ENCODE data around the gene MSRB3.
A peak's percentile ranks its signal among the peaks of the same experiment; 100 is the strongest.

The MSRB3 gene

DNA sequence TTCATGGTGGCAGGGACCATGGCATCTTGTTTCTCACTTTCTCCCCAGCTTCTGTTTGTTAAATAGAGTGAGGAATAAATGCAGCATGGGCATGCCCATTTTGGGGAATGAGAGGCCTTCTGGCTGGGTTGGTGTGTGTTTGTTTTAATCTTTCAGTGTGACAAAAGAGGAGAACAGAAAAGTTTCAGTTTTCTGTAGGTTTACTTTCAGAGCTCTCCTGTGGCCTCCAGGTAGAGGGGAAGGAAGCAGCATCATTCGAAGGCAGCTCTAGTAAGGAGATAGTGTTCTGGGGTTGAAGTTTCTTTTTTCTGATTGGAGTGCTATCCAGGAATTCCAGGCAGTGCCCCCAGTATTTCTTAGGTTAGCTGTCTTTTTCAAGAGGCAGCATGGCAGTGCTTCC lies 15.3 kb downstream of the MSRB3 start:
- Histone ChIP-seq H3K9ac (ENCODE audit: low read depth, low read length) (no peak overlapping the region), H3K4me3 (ENCODE audit: low read length) (no peak overlapping the region), H3K9me3 (replicated peaks; ENCODE audit: low read length) (no peaks in the 10 kb centered on the region), H3K4me2 (ENCODE audit: low read length) (no peak overlapping the region), H3K27me3 (ENCODE audit: control insufficient read depth, insufficient read depth, low read length) (no peaks in the 10 kb centered on the region), H3K36me3 (ENCODE audit: insufficient read depth, low read length) (no peaks in the 10 kb centered on the region), H3K4me1 (ENCODE audit: control insufficient read depth, insufficient read depth, low read length) (no peaks in the 10 kb centered on the region)

- no peak overlapping the region for H3K9ac ChIP-seq (ENCODE audit: low read depth, low read length)
- H3K4me2 ChIP-seq (ENCODE audit: low read length) = no peak overlapping the region
- no peaks in the 10 kb centered on the region for H3K4me1 ChIP-seq (ENCODE audit: control insufficient read depth, insufficient read depth, low read length)
- H3K9me3 ChIP-seq (replicated peaks; ENCODE audit: low read length) = no peaks in the 10 kb centered on the region
- H3K36me3 ChIP-seq (ENCODE audit: insufficient read depth, low read length) = no peaks in the 10 kb centered on the region
- no peaks in the 10 kb centered on the region for H3K27me3 ChIP-seq (ENCODE audit: control insufficient read depth, insufficient read depth, low read length)
- no peak overlapping the region for H3K4me3 ChIP-seq (ENCODE audit: low read length)
Measured at GRCh38 chr12:65294641-65295262, 16.3 kb downstream of the MSRB3 start.

GRCh38 chr12:65296508-65297265 lies 18.2 kb downstream of the MSRB3 start:
- Histone ChIP-seq H3K9me3 (replicated peaks; ENCODE audit: low read length) (no peaks in the 10 kb centered on the region), H3K9ac (ENCODE audit: low read depth, low read length) (no peak overlapping the region), H3K4me3 (ENCODE audit: low read length) (no peak overlapping the region)

GRCh38 chr12:65300097-65300496 lies 21.6 kb downstream of the MSRB3 start:
- H3K4me1 ChIP-seq (ENCODE audit: control insufficient read depth, insufficient read depth, low read length) = peaks cover under 1% of the 10 kb centered on the region
- H3K36me3 ChIP-seq (ENCODE audit: insufficient read depth, low read length) = no peaks in the 10 kb centered on the region
- H3K9me3 ChIP-seq (replicated peaks; ENCODE audit: low read length) = no peaks in the 10 kb centered on the region
- no peak overlapping the region for H3K9ac ChIP-seq (ENCODE audit: low read depth, low read length)
- H3K4me3 ChIP-seq (ENCODE audit: low read length) = no peak overlapping the region
- no peak overlapping the region for H3K4me2 ChIP-seq (ENCODE audit: low read length)
- no peaks in the 10 kb centered on the region for H3K27me3 ChIP-seq (ENCODE audit: control insufficient read depth, insufficient read depth, low read length)

More at GRCh38 chr12:65296508-65297265, 18.2 kb downstream of the MSRB3 start:
- Histone ChIP-seq H3K36me3 (ENCODE audit: insufficient read depth, low read length) (no peaks in the 10 kb centered on the region), H3K4me2 (ENCODE audit: low read length) (no peak overlapping the region), H3K27me3 (ENCODE audit: control insufficient read depth, insufficient read depth, low read length) (no peaks in the 10 kb centered on the region), H3K4me1 (ENCODE audit: control insufficient read depth, insufficient read depth, low read length) (no peaks in the 10 kb centered on the region)

- no peaks in the 10 kb centered on the region for H3K27me3 ChIP-seq (ENCODE audit: control insufficient read depth, insufficient read depth, low read length)
- no peaks in the 10 kb centered on the region for H3K36me3 ChIP-seq (ENCODE audit: insufficient read depth, low read length)
- no peak overlapping the region for H3K9ac ChIP-seq (ENCODE audit: low read depth, low read length)
- H3K4me2 ChIP-seq (ENCODE audit: low read length) = no peak overlapping the region
- H3K9me3 ChIP-seq (replicated peaks; ENCODE audit: low read length) = no peaks in the 10 kb centered on the region
- H3K4me1 ChIP-seq (ENCODE audit: control insufficient read depth, insufficient read depth, low read length) = peaks cover 6% of the 10 kb centered on the region
- no peak overlapping the region for H3K4me3 ChIP-seq (ENCODE audit: low read length)
Measured at GRCh38 chr12:65300679-65301349, 22.3 kb downstream of the MSRB3 start.

- Histone ChIP-seq H3K4me3 (ENCODE audit: low read length) (no peak overlapping the region), H3K4me1 (ENCODE audit: control insufficient read depth, insufficient read depth, low read length) (peaks cover 25% of the 10 kb centered on the region), H3K9ac (ENCODE audit: low read depth, low read length) (no peak overlapping the region), H3K9me3 (replicated peaks; ENCODE audit: low read length) (no peaks in the 10 kb centered on the region), H3K36me3 (ENCODE audit: insufficient read depth, low read length) (no peaks in the 10 kb centered on the region), H3K27me3 (ENCODE audit: control insufficient read depth, insufficient read depth, low read length) (no peaks in the 10 kb centered on the region), H3K4me2 (ENCODE audit: low read length) (no peak overlapping the region)
Measured at GRCh38 chr12:65302891-65303290, 24.4 kb downstream of the MSRB3 start.

- no peaks in the 10 kb centered on the region for H3K27me3 ChIP-seq (ENCODE audit: control insufficient read depth, insufficient read depth, low read length)
- H3K4me1 ChIP-seq (ENCODE audit: control insufficient read depth, insufficient read depth, low read length) = peaks cover 36% of the 10 kb centered on the region
- H3K36me3 ChIP-seq (ENCODE audit: insufficient read depth, low read length) = peaks cover 8% of the 10 kb centered on the region
- H3K9me3 ChIP-seq (replicated peaks; ENCODE audit: low read length) = no peaks in the 10 kb centered on the region
- H3K9ac ChIP-seq (ENCODE audit: low read depth, low read length) = no peak overlapping the region
- H3K4me2 ChIP-seq (ENCODE audit: low read length) = no peak overlapping the region
- H3K4me3 ChIP-seq (ENCODE audit: low read length) = no peak overlapping the region
Measured at GRCh38 chr12:65305346-65305950, 27.0 kb downstream of the MSRB3 start.

DNA sequence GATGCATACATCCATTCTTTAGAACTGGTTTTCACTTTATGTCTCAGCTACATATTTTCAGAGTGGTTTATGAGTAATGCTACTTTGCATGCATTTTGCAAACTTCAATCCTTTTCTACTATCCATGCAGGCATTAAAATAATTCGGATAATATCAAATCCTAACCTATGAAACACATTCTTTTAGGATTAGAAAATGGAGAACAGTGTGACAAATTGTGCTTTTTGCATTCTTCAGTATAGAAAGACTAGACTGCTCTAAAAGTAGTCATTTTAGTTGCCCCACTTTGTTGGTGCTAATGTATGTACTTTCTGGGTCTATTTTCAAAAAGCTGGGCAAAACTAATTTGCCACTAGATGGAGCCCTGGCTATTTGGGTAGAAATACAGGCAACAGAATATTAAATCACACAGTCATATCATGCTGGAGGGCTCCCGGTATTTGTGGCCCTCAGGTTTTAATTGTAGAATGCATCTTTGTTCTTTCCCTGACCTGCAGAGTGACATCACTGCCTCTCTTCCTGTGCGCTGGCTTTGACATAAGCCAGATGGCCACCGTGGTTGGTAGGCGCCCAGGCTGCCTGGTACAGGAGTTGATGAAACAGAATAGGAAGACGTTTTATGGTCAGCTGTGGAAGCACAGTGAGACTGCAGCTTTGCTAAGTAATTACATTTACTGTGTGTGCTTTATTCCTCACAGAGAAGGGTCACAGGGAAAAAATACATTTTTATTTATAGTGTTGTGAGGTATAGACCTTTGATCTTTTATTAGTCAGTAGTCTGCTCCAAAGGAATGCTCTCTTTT lies 28.1 kb downstream of the MSRB3 start:
- Histone ChIP-seq H3K4me2 (ENCODE audit: low read length) (peak overlapping the region; percentile 50), H3K27me3 (ENCODE audit: control insufficient read depth, insufficient read depth, low read length) (no peaks in the 10 kb centered on the region), H3K9ac (ENCODE audit: low read depth, low read length) (peak overlapping the region; percentile 53), H3K9me3 (replicated peaks; ENCODE audit: low read length) (no peaks in the 10 kb centered on the region), H3K4me1 (ENCODE audit: control insufficient read depth, insufficient read depth, low read length) (peaks cover 36% of the 10 kb centered on the region), H3K36me3 (ENCODE audit: insufficient read depth, low read length) (peaks cover 8% of the 10 kb centered on the region), H3K4me3 (ENCODE audit: low read length) (no peak overlapping the region)

- Histone ChIP-seq H3K4me2 (ENCODE audit: low read length) (peak overlapping the region; percentile 50), H3K9me3 (replicated peaks; ENCODE audit: low read length) (no peaks in the 10 kb centered on the region), H3K9ac (ENCODE audit: low read depth, low read length) (peak overlapping the region; percentile 53), H3K27me3 (ENCODE audit: control insufficient read depth, insufficient read depth, low read length) (no peaks in the 10 kb centered on the region), H3K36me3 (ENCODE audit: insufficient read depth, low read length) (peaks cover 8% of the 10 kb centered on the region), H3K4me3 (ENCODE audit: low read length) (no peak overlapping the region), H3K4me1 (ENCODE audit: control insufficient read depth, insufficient read depth, low read length) (peaks cover 36% of the 10 kb centered on the region)
Measured at GRCh38 chr12:65307169-65307501, 28.7 kb downstream of the MSRB3 start.

DNA sequence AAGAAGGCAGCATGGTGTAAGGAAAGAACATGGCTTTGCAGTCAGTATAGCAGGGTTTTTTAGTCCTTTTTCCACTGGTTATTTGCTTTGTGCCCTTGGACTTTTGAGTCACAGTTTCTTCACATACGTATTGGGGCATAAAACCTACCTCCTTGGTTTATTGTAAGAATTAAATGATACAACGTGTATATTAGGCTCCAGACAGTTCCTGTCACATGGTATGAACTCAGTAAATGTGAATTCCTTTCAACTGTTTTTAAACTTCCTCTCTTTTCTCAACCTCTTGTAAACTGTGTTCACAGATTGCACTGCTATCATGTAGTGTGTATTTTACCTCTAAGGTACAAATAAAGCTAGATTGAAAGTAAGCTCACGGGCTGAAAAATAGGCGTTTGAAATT lies 29.5 kb downstream of the MSRB3 start:
- Histone ChIP-seq H3K4me3 (ENCODE audit: low read length) (no peak overlapping the region), H3K4me1 (ENCODE audit: control insufficient read depth, insufficient read depth, low read length) (peaks cover 36% of the 10 kb centered on the region), H3K9me3 (replicated peaks; ENCODE audit: low read length) (no peaks in the 10 kb centered on the region), H3K36me3 (ENCODE audit: insufficient read depth, low read length) (peaks cover 8% of the 10 kb centered on the region), H3K4me2 (ENCODE audit: low read length) (no peak overlapping the region), H3K27me3 (ENCODE audit: control insufficient read depth, insufficient read depth, low read length) (no peaks in the 10 kb centered on the region), H3K9ac (ENCODE audit: low read depth, low read length) (peak overlapping the region; percentile 27)

GRCh38 chr12:65308601-65309071 lies 30.2 kb downstream of the MSRB3 start:
- Histone ChIP-seq H3K27me3 (ENCODE audit: control insufficient read depth, insufficient read depth, low read length) (no peaks in the 10 kb centered on the region), H3K9me3 (replicated peaks; ENCODE audit: low read length) (no peaks in the 10 kb centered on the region), H3K9ac (ENCODE audit: low read depth, low read length) (no peak overlapping the region), H3K4me3 (ENCODE audit: low read length) (no peak overlapping the region), H3K4me1 (ENCODE audit: control insufficient read depth, insufficient read depth, low read length) (peaks cover 40% of the 10 kb centered on the region), H3K4me2 (ENCODE audit: low read length) (no peak overlapping the region), H3K36me3 (ENCODE audit: insufficient read depth, low read length) (peaks cover 8% of the 10 kb centered on the region)
